ENCODE data around the gene ABCD1.
"Not testable (repeated sequence)": the region's sequence is repeated elsewhere in the genome, so short reads cannot be mapped to it uniquely, and the experiment has no call there.

Gene ABCD1

GRCh38 chrX:153736871-153737441, 12.3 kb downstream of the ABCD1 start:
- DNase-seq (ENCODE audit: low read depth, low spot score) = no peak
- TF ChIP-seq CTCF (IDR thresholded peaks at IDR 0.05; ENCODE audit: low read depth, low read length) = no peak
- no peak overlapping the region for H3K4me3 ChIP-seq (ENCODE audit: low read depth, low read length)
- in situ Hi-C loops (cut with HindIII; ENCODE audit: low sequenced_read_pairs) = no loop called here

GRCh38 chrX:153738056-153738605, 13.5 kb downstream of the ABCD1 start:
- TF ChIP-seq CTCF (IDR thresholded peaks at IDR 0.05; ENCODE audit: low read depth, low read length) = no peak
- DNase-seq (ENCODE audit: low read depth, low spot score) = no peak

GRCh38 chrX:153739754-153740486, 15.3 kb downstream of the ABCD1 start:
- TF ChIP-seq CTCF (IDR thresholded peaks at IDR 0.05; ENCODE audit: low read depth, low read length) = no peak
- in situ Hi-C loops (cut with HindIII; ENCODE audit: low sequenced_read_pairs) = no loop called here
- no peak overlapping the region for H3K4me3 ChIP-seq (ENCODE audit: low read depth, low read length)
- DNase-seq (ENCODE audit: low read depth, low spot score) = no peak

More at GRCh38 chrX:153738056-153738605, 13.5 kb downstream of the ABCD1 start:
- in situ Hi-C loops (cut with HindIII; ENCODE audit: low sequenced_read_pairs) = no loop called here
- no peak overlapping the region for H3K4me3 ChIP-seq (ENCODE audit: low read depth, low read length)

- in situ Hi-C loops (cut with HindIII; ENCODE audit: low sequenced_read_pairs) = no loop called here
- H3K4me3 ChIP-seq (ENCODE audit: low read depth, low read length) = no peak overlapping the region
- TF ChIP-seq CTCF (IDR thresholded peaks at IDR 0.05; ENCODE audit: low read depth, low read length) = no peak
- DNase-seq (ENCODE audit: low read depth, low spot score) = no peak
Measured at GRCh38 chrX:153740631-153741222, 16.1 kb downstream of the ABCD1 start.

- no peak for TF ChIP-seq CTCF (IDR thresholded peaks at IDR 0.05; ENCODE audit: low read depth, low read length)
- H3K4me3 ChIP-seq (ENCODE audit: low read depth, low read length) = no peak overlapping the region
- no peak for DNase-seq (ENCODE audit: low read depth, low spot score)
- in situ Hi-C loops (cut with HindIII; ENCODE audit: low sequenced_read_pairs) = no loop called here
Measured at GRCh38 chrX:153741446-153741845, 16.8 kb downstream of the ABCD1 start.

- DNase-seq (ENCODE audit: low read depth, low spot score); in situ Hi-C loops (cut with HindIII; ENCODE audit: low sequenced_read_pairs); H3K4me3 ChIP-seq (ENCODE audit: low read depth, low read length): not testable (repeated sequence)
Measured at GRCh38 chrX:153742111-153742510, 17.5 kb downstream of the ABCD1 start.

- in situ Hi-C loops (cut with HindIII; ENCODE audit: low sequenced_read_pairs); DNase-seq (ENCODE audit: low read depth, low spot score); H3K4me3 ChIP-seq (ENCODE audit: low read depth, low read length): not testable (repeated sequence)
Measured at GRCh38 chrX:153742796-153743467, 18.3 kb downstream of the ABCD1 start.

GRCh38 chrX:153743468-153744209, 19.0 kb downstream of the ABCD1 start:
- in situ Hi-C loops (cut with HindIII; ENCODE audit: low sequenced_read_pairs); DNase-seq (ENCODE audit: low read depth, low spot score); H3K4me3 ChIP-seq (ENCODE audit: low read depth, low read length): not testable (repeated sequence)

Data from astrocyte of the spinal cord (primary cell).